GM19372 (cell line): ENCODE data around the gene NKAIN4.
"Not testable (repeated sequence)": the region's sequence is repeated elsewhere in the genome, so short reads cannot be mapped to it uniquely, and the experiment has no call there.

Source experiments
- ATAC-seq: cut with Tn5 transposase; IDR thresholded peaks from one replicate; pipeline ENCODE4 v1.9.1; 2021; ENCODE audit warnings: mild to moderate bottlenecking, low read depth, moderate library complexity; ENCODE audit not compliant: unreplicated experiment

Gene NKAIN4

DNA sequence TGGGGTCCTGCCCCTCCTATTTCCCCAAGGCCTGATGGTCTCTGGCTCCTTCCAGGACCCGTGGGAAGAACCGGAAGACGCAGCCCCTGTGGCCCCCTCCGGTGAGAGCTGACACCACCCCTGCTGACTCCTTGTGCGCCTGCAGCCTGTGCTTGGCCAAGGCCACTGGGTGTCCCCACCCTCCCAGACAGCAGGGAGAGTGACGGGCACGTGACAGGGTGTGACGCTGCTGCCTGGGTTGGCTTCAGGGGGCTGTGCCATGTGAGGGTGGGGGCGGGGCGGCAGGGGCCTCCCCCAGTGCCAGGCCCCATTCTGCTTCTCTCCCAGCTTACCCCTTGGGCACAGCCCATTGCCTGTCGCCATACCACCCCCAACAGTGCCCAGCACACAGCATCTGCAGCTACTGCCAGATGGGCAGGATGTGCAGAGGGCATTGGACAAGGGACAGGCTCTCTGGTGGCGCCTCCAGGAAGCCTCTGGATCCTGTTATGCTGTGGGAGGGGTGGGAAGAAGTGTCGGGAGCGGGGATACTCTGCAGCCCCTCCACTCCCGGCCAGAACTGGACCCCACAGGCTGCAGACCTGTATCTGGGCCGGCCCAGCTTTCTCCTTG, 15.6 kb downstream of the NKAIN4 start:
- ATAC-seq = no peak

DNA sequence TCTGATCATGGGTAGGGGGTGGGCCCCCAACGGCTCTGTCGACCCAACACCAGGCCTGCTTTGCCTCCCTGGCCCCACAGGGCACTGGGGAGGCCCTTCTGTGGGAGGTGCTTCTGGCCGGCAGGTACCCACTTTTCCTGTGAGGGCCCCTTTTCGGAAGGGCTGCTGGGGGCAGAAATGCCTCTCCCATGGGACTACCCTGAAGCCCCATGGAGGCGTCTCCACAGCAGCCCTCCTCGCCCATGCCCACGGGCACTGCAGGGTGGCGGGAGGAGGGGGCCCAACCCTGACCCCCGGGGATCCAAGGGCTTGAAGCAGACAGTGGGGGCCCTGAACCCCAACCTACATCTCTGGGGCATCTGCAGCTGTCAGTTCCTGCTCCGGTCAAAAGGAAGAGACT, 16.2 kb downstream of the NKAIN4 start:
- no peak for ATAC-seq

DNA sequence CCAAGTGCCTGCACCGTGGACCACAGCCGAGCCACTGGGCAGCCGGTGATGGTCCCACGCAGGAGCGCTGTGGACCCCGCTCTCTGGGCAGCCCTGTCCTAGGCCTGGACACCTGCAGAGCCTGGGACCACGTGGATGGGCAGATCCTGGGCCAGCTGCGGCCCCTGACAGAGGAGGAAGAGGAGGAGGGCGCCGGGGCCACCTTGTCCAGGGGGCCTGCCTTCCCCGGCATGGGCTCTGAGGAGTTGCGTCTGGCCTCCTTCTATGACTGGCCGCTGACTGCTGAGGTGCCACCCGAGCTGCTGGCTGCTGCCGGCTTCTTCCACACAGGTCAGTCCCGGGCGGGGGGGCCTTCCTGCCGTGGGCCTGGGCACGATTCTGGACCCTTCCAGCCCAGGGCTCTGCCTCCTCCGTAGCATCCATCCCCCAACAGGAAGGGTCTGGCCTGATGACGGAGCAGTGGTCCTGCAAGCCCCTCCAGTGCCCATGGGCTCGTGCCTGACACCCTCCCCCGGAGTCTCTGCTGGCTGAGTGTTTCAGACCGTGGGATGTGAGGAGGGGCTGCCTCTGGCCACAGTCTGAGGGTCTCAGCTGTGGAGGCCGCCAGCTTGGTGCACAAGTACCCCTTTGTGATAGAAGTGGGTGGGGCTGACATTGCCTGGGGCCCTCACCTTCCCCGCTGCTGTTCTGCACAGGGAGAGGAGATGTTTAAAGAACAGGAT, 18.0 kb downstream of the NKAIN4 start:
- ATAC-seq = no peak

DNA sequence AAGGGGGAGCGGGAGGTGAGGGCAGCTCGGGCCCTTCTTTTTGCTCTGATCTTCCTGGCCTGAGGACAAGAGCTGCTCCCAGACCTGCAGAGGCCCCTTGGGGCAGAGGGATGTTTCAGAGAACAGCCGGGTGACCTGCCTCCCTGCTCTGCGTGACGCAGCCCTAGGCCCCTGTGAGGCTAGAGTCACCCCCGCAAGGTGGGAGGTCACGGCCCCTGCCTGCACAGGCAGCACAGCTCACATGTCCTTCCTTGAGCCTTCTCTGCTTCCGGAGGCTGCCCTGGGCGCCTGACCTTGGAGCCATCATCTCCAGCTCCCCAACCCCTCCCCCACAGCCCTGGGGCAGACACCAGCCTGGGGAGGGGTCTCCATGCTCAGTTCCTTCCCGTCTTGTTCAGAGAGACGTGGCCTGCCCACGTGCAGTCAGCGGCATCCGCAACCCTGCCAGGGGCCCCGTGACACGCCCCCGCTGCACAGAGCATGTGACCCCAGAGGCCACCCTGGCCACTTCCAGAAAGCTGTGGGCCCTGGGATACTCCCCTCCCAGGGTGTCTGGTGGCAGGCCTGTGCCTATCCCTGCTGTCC, 18.8 kb downstream of the NKAIN4 start, which contains the start of gene BIRC7:
Gene BIRC7 (plus strand): TSS at position 507 of the 585 bp plus-strand sequence. CDS start 192 bp downstream, outside the sequence.
- ATAC-seq = no peak

DNA sequence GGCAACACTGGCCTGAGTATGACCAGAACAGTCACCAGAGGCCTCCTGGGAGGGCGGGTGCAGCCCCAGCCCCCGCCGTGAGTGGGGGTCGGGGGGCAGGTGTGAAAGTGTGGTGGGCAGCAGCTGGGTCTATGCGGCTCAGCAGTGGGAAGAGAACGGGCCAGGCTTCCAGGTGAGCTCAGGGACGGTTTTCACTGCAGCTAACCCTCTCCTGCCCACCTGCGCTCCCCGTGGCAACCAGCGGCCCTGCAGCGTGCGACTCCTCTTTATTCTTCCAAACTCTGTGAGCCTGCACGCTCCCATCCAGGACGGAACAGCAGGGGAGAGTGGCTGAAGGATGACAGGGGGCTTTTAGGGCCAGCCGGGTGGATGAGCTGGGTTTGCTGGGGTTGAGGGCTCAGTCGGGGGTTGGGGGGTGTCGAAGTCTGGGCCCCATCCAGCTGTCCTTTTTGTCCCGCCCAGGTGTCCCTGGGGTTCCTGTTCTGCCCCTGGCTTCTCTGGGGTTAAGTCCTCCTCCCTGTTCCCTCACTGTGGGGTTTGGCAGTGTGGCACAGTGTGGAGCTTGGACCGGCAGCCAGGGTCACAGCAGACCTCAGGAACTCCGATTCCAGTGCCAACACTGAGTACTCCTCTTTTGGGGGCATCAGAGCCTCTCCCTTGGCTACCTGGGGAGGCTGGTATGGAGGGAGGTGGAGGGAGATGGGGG, 19.4 kb downstream of the NKAIN4 start:
- ATAC-seq = no peak

DNA sequence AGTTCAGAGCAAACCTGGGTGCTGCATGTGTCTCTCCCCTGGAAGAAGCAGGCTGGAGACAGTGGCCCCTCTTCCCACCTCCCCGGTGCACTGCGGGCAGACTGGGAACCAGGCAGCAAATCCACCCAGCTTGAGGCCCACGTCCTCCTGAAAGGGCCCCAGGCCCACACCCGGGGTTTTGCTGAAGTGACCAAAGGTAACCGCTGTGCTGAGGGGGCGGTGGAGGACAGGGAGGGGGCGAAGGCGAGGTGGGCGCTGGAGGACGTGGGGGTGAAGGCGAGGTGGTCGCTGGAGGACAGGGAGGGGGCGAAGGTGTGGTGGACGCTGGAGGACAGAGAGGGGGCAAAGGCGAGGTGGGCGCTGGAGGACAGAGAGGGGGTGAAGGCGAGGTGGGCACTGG, 20.3 kb downstream of the NKAIN4 start:
- no peak for ATAC-seq

DNA sequence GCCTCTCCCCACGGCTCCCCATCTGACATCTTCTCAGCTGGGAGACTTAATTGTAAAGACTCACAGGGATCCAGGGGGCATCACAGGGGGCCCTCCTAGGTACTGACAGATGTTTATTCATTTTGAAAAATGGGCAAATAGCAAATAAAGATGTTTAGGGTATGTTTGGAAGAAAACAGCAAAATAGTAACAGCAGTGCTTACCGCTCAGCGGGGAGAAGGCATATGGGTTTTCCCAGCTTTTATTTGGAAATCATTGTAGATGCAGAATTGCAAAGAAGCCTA, 21.3 kb downstream of the NKAIN4 start:
- ATAC-seq = no peak

DNA sequence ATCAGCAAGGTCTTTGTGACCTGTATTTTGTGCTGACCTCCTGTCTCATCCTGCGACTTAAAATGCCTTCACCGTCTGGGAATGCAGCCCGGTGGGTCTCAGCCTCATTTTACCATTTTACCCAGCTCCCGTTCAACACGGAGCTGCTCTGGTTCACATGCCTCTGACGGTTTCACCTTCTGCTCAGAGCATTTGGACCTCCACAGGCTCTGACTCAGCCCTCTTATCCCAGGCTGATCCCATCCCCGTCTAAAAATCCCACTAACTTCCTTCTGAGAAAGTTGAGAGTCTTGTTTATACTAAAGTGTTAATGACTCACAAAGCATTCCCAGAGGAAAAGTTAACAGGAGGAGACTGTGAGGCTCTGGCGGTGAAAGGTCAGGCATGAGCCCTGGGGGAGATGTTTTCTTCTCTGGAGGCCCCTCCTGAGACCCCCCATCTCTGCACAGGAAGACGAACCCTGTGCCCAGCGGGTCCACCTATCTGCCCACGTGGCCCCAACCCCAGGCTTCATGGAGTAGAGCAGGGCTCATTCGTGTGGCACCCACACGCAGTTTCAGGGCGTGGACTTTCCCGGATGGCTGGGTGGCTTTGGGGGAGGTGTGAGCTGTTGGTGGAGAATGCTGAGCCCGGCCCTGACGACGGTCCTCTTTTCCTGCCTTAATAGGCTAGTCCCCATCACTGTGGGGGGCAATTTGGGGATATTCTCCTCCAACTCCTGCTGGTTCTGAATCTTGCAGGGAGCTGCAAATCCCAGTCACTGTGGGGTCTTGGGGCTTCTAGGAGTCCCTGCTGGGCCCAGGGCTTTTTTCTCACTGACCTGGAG, 21.8 kb downstream of the NKAIN4 start:
- no peak for ATAC-seq

DNA sequence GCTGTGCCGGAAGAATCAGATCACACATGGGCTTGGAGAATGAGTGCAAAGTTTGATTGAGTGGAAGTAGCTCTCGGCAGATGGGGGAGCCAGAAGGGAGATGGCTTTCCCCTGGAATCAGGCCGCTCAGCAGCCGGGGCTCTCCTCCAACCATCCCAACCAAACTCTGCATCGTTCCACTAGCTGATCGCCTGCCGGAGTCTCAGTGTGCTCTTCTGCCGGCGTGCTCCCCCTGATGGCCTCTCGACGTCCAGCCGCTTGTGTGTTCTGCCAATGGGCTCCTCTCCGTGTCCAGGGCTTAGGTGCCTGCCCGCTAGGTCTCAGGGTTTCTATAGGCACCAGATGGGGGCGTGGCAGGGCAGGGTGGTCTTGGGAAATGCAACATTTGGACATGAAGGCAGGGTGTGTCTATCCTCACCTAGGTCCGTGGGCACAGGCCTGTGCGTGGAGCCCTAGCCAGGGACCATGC, 23.4 kb downstream of the NKAIN4 start:
- ATAC-seq = no peak

DNA sequence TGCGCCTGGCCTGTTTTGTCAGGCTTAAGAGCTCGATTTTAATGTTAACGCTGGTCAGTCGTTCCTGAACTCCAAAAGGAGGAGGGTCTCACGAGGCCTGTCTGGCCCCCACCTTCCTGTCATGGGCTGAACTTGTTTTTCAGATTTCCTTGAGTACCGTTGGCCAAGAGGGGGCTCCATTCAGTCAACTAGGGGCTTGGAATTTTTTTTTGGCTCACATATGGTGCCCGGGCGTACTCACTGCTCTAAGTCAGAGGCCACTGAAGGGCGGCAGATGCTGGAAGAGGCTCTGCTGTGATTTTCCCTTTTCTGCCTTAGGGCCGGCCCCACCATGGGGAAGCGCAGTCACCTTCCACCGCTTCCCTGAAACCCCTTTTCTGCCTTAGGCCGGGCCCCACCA, 25.5 kb downstream of the NKAIN4 start:
- ATAC-seq = no peak

DNA sequence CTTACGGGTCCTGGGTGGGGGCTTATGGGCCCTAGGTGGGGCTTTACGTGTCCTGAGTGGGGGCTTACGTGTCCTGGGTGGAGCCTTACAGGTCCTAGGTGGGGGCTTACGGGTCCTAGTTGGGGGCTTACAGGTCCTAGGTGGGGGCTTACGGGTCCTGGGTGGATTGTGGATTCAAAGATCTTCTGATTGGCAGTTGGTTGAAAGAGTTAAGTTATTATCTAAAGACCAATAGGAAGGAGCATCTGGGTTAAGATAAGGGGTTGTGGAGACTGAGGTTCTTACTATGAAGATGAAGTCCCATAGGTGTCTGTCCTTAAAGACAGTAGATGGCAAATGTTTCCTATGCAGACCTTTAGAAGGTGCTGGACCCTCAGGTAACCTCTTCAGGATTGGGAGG, 27.0 kb downstream of the NKAIN4 start:
- no peak for ATAC-seq

DNA sequence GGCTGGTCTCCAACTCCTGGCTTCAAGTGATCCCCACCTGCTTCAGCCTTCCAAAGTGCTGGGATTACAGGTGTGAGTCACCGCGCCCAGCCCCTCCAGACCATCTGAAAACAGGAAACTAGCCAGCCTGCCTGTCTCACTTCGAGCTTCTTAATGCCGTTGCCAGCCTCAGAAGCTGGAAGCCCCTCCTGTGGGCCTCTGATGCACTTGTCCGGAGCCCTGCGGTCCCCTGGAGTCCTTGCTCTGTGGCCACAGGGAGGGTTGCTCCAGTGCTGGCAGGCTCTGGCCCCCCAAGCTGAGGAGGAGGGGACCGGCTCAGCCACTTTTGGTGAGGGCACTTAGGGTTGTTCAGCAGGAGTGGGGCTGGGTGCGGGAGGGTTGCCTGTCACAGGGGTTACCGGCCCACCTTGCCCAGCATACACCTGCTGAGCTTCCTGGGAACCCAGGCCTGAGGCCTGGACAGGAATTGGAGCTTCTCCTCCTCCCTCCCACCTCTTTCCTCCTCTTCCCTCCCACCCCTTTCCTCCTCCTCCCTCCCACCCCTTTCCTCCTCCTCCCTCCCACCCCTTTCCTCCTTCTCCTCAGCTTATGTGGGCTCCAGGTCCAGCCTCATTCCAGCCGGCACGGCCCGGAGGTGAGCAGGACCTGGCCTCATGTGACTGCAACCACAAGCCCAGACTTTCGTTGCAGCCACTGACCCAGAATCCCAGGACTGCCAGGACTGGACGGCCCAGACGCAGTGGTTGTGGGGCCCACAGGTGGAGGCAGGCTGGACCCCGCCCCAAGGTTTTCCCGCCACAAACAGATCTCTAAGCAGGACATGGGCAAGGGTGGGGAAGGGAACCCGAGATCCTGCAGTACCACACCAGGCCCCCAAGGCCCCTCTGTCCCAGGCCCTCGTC, 28.0 kb downstream of the NKAIN4 start:
- no peak for ATAC-seq

DNA sequence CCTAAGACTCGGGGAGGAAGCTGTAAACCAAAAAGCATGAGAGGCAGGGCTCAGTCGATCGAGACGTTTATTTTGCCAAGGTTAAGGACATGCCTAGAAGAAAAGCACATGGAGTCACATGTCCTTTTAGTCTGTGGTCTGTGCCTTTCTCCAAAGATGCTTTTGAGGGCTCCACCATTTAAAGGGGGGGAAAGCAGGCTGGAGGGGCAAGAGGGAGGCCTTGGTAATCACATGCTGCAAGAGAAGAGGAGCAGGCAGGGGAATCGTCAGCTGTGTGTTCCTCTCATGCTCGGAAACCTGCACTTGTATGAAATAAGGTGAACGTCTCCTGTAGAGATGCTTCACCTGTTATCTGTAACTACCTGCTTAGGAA, 29.2 kb downstream of the NKAIN4 start:
- no peak for ATAC-seq

DNA sequence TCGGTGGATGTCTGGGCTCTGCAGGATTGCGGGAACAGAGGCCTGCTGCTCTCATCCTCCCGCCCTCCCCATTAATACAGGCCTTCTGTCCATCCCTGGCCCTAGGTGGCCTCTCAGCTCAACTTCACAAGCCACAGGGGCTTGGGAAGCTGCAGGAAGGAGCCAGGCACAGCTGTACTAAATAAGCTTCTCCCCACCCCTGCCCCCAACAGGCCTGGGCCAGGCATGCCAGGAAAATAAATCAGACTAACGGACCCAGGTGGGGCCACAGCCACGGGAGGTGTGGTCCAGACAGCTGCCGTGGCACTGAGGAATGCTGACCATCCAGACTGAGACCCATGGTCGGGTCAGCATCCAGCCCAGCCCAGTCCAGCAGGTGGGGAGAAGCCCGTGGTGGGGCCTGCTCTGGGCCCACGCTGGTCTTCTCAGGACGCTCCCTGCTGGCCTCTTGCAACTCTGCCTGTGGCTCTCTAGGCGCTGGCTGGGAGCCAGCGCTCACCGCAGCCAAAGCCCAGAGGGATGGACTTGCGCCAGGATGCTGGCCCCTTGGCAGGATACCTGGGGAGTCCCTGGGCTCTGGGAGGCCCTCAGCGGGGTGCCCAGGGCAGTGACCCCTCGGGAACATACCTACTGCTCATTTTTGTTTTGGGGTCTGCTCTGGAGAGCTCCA, 29.7 kb downstream of the NKAIN4 start:
- ATAC-seq = no peak

DNA sequence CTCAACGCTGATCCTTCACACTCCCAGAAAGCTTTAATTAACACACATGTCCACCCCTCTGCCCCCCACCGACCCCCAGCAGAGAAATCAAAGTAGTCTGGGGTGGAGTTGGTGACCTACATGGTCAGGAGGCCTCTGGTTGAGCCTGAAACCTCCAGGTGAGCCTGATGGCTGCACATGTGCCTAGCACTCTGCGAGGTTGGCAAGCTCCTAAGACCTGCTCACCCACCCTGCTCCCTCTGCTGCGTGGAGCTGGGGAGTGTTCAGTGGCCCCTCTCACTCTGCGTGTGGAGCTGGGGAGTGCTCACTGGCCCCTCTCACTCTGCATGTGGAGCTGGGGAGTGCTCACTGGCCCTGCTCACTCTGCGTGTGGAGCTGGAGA, 30.4 kb downstream of the NKAIN4 start:
- ATAC-seq = no peak

DNA sequence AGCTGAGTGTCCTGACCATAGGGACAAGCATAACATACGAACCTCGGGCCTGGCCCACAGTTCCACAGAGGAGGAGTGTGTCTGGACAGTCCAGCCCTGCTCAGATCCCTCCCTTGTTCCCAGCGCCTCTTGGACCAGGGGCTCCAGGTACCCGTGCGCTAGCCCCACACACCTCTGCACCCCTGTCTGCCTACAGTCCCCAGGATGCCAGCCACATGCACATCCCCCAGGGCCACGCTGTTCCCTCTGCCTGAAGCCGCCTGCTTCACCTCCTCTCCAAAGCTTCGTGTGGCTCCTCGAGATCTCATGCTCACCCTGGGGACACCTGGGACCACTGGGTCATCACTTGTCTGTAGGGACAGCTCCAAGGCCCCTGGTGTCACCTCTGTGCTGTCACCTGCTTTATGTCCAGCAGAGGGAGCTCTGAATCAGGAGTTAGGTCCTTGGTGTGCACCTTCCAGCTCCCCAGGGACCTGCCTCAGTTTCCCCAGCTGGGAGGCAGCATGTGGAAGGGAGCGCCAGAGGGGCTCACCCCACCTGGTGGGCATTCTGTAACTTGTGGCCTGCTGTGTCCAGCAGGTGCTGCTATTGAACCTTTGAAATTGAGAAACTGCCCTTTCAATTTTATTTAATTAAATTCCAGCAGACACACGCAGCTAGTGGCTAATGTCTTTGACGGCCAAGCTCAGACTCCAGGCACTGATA, 31.0 kb downstream of the NKAIN4 start:
- no peak for ATAC-seq

DNA sequence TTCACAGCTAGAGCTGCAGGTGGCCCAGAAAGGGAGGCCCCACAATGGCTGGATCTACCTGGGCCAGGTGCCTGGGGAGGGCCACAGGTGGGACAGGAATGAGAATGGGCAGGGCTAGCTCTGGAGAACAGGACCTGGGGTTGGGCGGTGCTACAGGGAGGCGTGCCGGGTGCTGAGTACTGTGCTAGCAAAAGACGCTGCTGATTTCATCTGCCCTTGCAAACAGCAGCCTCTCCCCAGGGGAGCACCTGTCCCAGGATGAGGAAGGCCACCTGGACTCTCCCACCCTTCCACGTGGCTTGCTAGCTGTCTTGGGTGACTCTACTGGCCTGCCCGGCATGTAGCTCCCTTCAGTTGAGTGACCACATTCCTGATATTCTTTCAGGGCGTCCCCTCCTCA, 31.7 kb downstream of the NKAIN4 start:
- ATAC-seq = no peak

DNA sequence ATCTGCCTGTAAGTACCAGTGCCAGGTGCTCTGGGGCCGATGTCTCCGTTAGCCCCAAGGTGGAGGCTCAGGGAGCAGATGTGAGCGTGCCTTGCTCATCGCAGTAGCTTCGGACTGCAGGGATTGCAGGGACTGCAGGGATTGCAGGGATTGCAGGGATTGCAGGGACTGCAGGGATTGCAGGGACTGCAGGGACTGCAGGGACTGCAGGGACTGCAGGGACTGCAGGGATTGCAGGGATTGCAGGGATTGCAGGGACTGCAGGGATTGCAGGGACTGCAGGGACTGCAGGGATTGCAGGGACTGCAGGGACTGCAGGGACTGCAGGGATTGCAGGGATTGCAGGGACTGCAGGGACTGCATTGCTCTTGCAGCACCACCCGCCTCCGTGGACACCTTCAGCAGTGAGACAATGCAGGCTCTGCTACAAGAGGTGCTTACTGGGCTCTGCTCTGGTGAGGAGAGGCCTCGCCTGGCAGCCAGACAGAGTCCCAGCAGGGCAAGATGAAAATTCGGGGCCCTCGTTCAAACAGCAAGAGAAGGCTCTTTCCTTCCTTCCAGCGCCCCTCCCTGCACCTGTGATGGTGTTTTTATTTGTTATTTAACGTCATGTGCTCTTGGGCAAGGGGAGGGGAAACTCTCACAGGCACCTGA, 32.7 kb downstream of the NKAIN4 start:
- ATAC-seq = not testable (repeated sequence)
